Stimulated activated CD4-positive, alpha-beta T cell treated with anti-CD3 and anti-CD28 coated beads, TNF-alpha, amount 100 ng/mL, for 48 hours (primary cell): ENCODE data around the gene ZMYND11.
"Not testable (repeated sequence)": the region's sequence is repeated elsewhere in the genome, so short reads cannot be mapped to it uniquely, and the experiment has no call there.

Experiments
- DNase-seq, 3 donors: peaks; one replicate each; pipeline ENCODE4 v3.0.0-alpha.2; 2020; ENCODE audit warnings: low read depth in 3 of 3

The ZMYND11 gene

DNA sequence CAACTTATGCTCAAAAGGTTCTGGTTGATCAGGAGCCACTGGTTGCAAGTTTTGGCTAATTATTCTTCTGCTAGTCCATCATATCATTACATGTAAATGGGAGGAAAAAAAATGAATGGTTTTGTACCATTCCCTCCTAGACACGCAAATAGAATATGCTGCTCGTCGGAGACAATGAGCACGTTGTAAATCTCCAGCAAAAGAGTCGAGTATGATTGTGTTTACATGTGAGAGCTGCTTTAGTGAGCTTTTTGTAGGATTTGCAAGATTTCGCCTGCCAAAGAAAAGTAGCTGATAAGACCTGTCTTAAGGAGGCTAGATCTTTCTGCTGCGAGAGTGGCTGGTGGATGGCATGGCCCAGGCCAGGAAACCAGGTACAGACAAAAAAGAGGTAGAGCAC is 109.0 kb downstream of the ZMYND11 start:
- DNase-seq = no peak

- no peak for DNase-seq
Observed at GRCh38 chr10:246431-246830, 111.2 kb downstream of the ZMYND11 start.

DNA sequence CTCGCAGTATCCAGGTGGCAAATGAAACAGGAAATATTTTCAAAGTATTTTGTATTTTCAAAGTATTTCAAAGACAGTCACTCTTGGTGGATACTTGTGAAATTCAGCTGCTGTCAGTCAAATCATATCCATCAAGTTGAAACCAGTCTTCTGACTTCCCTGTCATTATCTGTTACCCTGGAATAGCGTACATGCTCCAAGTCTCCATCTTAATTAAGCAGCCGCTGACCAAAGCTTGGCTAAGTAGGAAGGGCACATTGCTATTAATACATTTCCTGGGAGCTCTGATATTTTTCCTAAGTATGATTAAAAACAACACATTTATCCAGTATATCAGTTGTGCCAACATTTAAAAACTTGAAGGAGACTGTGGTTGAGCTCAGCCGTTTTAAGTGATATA is 112.2 kb downstream of the ZMYND11 start:
- DNase-seq = no peak

DNA sequence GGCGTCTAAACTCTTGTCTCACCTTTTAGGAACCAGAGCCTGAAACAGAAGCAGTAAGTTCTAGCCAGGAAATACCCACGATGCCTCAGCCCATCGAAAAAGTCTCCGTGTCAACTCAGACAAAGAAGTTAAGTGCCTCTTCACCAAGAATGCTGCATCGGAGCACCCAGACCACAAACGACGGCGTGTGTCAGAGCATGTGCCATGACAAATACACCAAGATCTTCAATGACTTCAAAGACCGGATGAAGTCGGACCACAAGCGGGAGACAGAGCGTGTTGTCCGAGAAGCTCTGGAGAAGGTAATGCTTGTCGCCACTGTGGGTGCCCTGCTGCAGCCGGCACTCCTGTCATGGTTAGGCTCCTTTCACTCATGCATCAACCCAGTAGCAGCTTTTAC is 113.1 kb downstream of the ZMYND11 start:
- DNase-seq = no peak

DNA sequence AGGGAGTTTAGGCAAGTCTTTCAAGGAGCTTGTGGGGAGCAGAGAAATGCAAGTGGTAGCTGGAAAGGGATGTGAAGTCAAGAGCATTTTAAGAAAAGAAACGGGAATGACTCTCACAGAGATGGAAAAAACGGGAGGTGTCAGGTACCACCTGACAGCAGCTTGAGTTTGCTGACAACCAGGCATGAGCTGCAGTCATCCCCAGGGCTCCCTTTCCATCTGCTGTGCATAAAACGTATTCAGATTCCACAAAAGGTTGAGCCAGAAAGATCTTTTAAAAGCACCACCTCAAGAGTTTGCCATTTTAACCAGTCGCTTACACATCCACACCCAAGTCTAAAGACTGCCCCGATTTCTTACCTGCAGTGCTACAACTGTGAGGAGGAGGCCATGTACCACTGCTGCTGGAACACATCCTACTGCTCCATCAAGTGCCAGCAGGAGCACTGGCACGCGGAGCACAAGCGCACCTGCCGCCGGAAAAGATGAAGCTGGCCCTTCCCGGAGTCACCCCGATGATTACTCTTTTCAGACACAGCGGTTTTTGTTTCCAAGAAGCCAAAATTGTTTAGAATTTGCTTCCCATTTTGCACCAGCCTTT is 116.8 kb downstream of the ZMYND11 start:
- DNase-seq = no peak

DNA sequence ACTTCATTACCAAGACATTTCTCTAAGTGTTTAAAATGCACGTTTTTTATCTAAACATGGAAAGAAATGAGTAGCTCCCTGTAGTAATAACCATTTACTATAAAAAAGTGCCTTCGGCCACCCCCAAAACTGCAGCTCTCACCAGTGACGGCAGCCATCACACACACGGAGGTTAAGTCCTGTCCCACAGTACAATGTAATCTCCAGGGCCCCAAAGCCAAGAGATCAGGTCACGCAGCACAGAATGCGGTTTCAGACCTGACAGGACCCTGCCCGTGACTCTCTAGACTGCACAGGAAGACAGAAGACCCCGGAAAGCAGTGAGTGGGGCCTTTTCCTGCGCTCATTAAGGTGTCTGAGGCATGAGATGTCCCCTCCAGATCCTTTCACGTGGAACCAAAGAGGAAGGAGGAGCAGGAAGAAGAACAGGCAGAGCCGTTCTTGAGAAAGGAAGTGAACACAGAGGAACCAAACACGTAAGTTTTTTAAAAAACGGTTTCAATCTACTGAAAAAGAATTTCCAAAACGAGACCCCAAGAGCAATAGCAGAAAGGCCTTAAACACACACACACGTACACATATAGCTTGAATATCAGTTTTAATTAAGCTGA is 125.7 kb downstream of the ZMYND11 start:
- no peak for DNase-seq

GRCh38 chr10:264160-265073 is 129.2 kb downstream of the ZMYND11 start:
- DNase-seq = peak in 1 of 3 donors; percentile 3

- DNase-seq = peak in 2 of 3 donors; percentile 8 to 16
Observed at GRCh38 chr10:265074-265440, 129.8 kb downstream of the ZMYND11 start.

- not testable (repeated sequence) for DNase-seq
Observed at GRCh38 chr10:265816-266588, 130.7 kb downstream of the ZMYND11 start.

- DNase-seq = no peak
Observed at GRCh38 chr10:266974-267425, 131.7 kb downstream of the ZMYND11 start.

DNA sequence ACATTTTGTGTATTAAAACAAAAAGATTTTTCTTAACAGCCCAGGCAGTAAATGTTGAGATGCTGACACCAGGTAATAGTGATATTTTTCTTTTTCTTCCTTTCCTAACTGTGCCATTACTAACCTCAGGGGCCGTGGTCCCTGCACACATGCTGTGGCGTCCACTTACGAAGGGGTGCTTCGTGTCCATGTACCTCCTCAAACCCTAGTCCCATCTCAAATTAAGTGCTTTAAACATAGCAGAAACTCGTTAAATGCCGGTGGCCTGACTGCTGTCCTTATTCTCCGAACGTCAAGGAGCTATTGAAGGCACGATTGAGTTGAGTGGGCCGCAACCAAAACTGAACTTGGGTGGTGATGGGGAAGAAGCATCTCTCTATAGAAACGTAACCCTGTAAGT is 132.4 kb downstream of the ZMYND11 start:
- DNase-seq = no peak

DNA sequence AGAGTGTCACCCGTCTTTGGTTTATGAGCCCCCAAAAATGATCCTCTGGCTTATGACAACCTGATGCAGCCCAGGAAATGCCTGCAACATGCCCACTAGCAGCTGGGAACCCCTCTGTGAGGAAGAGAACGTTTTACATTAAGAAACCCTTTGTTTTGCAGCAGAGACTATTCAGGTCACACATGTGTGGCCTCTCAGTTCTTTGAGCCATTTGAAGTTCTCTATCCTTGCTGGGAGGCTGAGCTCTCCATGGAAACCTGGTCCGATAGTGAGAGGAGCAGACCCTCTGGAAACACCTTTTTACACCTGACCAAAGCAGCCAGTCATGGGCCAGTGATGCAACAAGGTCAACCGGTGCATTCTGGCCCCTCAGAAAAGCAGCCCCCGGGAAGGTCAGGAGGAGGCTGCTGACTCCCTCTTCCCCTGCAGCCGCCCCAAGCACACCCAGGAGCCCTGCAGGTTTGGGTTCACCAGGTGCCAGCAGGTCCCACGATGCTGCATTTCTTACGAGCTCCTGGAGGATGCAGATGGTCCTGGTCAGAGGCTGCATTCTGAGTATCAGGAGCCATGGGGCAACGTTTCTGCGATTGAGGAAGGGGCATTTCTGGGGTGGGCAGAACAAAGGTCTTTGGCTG is 134.3 kb downstream of the ZMYND11 start:
- no peak for DNase-seq

GRCh38 chr10:271201-271600 is 135.9 kb downstream of the ZMYND11 start:
- no peak for DNase-seq

- DNase-seq = no peak
Observed at GRCh38 chr10:271722-272121, 136.5 kb downstream of the ZMYND11 start.

- no peak for DNase-seq
Observed at GRCh38 chr10:273088-273487, 137.8 kb downstream of the ZMYND11 start.

GRCh38 chr10:274866-275265 is 139.6 kb downstream of the ZMYND11 start:
- no peak for DNase-seq

DNA sequence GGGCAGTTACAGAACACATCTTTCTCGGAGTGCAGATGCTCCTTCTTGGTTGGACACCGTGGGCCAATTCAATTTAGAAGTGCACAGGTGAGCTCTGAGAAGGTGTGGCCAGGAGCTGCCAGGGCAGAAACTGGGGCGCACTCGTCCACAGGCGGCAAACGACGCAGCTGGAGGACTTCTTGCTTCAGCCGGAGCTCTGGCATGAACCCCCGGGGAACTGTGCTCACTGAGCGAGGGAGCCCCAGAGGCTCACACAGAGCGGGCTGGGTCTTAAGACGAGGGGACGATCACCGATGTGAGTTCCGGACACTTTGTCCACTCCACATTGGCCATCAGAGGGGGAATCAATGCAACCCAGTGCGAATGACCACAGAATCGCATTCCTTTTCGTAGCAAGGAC is 140.4 kb downstream of the ZMYND11 start:
- DNase-seq = no peak

GRCh38 chr10:277963-278362 is 142.7 kb downstream of the ZMYND11 start:
- DNase-seq = no peak

GRCh38 chr10:278707-279106 is 143.5 kb downstream of the ZMYND11 start:
- DNase-seq = no peak

DNA sequence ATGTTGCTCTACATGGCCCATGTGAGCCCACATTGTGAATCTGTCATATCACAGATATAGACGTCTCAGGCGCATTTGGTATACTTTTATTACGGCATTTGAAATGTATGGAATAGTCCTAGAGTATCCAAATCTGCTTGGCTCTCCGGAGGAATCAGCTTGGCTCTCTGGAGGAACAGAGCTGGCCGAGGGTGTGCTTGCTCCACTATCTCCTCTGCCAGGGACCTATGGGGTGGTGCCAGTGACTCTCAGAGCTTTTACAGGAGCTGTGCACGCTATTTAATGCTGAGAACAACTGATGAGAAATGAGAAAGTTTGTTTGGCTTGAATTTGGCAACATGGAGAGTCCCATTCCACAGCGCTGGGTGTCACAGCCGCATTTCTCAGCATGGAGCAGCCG is 144.0 kb downstream of the ZMYND11 start:
- no peak for DNase-seq

- no peak for DNase-seq
Observed at GRCh38 chr10:279655-280054, 144.4 kb downstream of the ZMYND11 start.
